ENCODE measurements around the gene C1orf159. TPM values are rescaled to one million over a fixed set of nuclear protein-coding genes. Genes with fewer than 3 reads are reported as not detected.
A peak's percentile ranks its signal among the peaks of the same experiment; 100 is the strongest.
"Not testable (repeated sequence)": the region's sequence is repeated elsewhere in the genome, so short reads cannot be mapped to it uniquely, and the experiment has no call there.

The C1orf159 gene
- total RNA-seq, 6 experiments from 2014 or later = 4.0 to 7.7 (median 6.4) TPM

DNA sequence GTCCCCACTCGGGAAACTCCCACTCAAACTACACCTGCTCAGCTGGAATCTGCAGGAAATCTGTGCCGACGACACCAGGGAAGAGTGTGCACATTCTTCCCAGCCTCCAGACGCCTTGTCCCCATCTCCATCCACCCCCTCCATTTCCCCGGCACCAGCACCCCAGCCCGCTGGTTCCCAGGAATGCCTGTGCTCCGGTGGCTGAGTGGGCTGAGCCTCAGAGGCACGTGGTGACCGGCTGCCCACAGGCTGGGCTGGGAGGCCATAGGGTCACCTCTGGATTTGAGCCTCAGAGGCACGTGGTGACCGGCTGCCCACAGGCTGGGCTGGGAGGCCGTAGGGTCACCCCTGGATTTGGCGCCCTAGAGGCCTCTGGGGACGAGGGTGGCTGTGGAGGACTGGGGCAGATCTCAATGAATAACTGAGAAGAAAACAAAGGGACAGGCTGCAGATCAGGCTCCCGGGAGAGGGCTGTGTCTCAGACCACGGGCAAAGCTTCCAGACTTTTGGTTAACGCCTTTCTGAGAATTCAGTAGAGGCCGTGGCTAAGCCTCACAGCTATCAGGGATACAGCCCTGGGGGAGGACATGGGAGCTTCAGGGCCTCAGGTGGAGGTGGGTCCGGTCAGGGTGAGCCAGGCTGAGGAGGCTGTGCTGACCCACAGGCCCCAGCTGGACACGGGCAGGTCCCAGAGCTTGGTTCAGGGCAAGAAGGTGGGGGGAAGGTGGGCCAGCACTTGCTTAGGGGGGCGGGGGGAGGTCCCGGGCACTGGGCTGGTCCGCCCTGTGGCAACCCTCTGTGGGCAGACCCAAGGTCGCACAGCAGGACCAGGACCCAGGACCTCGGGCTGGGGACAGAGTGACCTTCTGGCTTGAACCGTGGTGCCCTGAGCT, 40.5 kb upstream of the C1orf159 start:
- peaks cover 0 to 3% (median 0%) of the 10 kb centered on the region in 4 donors for H3K4me1 ChIP-seq
- no peaks in the 10 kb centered on the region for H3K9me3 ChIP-seq
- 66% methylated on average over 7 of the region's 26 CpGs for WGBS (ENCODE audit: insufficient coverage, low coverage, low lambda C conversion rate, missing lambda C conversion rate)
- no peaks in the 10 kb centered on the region for H3K36me3 ChIP-seq
- no peak overlapping the region for H3K4me3 ChIP-seq
- DNase-seq (no peak), ATAC-seq (no peak)
- H3K27ac ChIP-seq = no peak overlapping the region
- intact Hi-C loops (cut with DNase I) = no loop called here
- TF ChIP-seq CTCF (IDR thresholded peaks at IDR 0.05) (no peak), POLR2A (IDR thresholded peaks at IDR 0.05) (no peak)
- H3K27me3 ChIP-seq = no peaks in the 10 kb centered on the region

DNA sequence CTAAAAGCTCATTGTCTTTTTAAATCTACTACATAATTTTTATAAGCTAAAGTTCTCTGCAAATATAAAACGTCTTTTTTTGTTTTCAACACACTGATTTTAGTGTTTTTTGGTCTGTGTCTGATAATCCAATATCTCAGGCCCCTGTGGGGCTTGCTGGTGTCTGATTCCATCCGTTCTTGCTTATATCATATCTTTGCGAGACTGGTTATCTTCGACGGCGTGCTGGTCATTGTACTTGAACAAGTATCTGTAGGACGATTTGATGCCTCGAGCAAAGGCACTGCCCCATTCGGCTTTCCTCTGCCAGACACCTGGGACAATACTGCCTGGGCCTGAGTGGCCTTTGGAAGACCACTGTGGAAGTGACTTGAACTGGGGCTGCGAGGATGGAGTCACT, 39.4 kb upstream of the C1orf159 start:
- Histone ChIP-seq H3K4me1 (peaks cover 0 to 3% (median 0%) of the 10 kb centered on the region in 4 donors), H3K27me3 (no peaks in the 10 kb centered on the region), H3K27ac (no peak overlapping the region), H3K9me3 (no peaks in the 10 kb centered on the region), H3K4me3 (no peak overlapping the region), H3K36me3 (no peaks in the 10 kb centered on the region)
- intact Hi-C loops (cut with DNase I) = no loop called here
- no peak for TF ChIP-seq CTCF (IDR thresholded peaks at IDR 0.05)
- no peak for TF ChIP-seq POLR2A (IDR thresholded peaks at IDR 0.05)
- ATAC-seq = no peak
- no peak for DNase-seq
- WGBS (ENCODE audit: insufficient coverage, low coverage, low lambda C conversion rate, missing lambda C conversion rate) = 78% methylated on average over 7 of the region's 10 CpGs

GRCh38 chr1:1153874-1154273, 38.0 kb upstream of the C1orf159 start:
- H3K4me3 ChIP-seq = no peak overlapping the region
- DNase-seq = no peak
- ATAC-seq = peak; percentile 67 to 76 (median 71)
- no peaks in the 10 kb centered on the region for H3K27me3 ChIP-seq
- TF ChIP-seq CTCF (IDR thresholded peaks at IDR 0.05) (no peak), POLR2A (IDR thresholded peaks at IDR 0.05) (no peak)
- no peaks in the 10 kb centered on the region for H3K9me3 ChIP-seq
- H3K27ac ChIP-seq = no peak overlapping the region
- peaks cover 0 to 3% (median 0%) of the 10 kb centered on the region in 4 donors for H3K4me1 ChIP-seq
- 23% methylated on average over 4 of the region's 4 CpGs for WGBS (ENCODE audit: insufficient coverage, low coverage, low lambda C conversion rate, missing lambda C conversion rate)
- intact Hi-C loops (cut with DNase I) = no loop called here
- H3K36me3 ChIP-seq = no peaks in the 10 kb centered on the region

DNA sequence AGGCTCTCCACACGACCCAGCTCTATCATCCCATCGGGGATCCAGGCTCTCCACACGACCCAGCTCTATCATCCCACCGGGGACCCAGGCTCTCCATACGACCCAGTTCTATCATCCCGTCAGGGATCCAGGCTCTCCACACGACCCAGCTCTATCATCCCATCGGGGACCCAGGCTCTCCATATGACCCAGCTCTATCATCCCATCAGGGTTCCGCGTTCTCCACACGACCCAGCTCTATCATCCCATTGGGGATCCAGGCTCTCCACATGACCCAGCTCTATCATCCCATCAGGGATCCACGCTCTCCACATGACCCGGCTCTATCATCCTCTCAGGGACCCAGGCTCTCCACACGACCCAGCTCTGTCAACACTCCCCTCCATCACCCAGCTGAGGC, 37.3 kb upstream of the C1orf159 start:
- intact Hi-C loops (cut with DNase I); H3K36me3 ChIP-seq; H3K4me1 ChIP-seq; DNase-seq; H3K27ac ChIP-seq; H3K27me3 ChIP-seq; H3K4me3 ChIP-seq; H3K9me3 ChIP-seq; ATAC-seq: not testable (repeated sequence)
- WGBS (ENCODE audit: insufficient coverage, low coverage, low lambda C conversion rate, missing lambda C conversion rate) = 88% methylated on average over 10 of the region's 14 CpGs

GRCh38 chr1:1152431-1152830, 36.5 kb upstream of the C1orf159 start:
- H3K9me3 ChIP-seq; H3K4me1 ChIP-seq; intact Hi-C loops (cut with DNase I); H3K27me3 ChIP-seq; ATAC-seq; DNase-seq; H3K27ac ChIP-seq; H3K4me3 ChIP-seq; H3K36me3 ChIP-seq: not testable (repeated sequence)
- 85% methylated on average over 7 of the region's 13 CpGs for WGBS (ENCODE audit: insufficient coverage, low coverage, low lambda C conversion rate, missing lambda C conversion rate)

Measured in right lobe of liver (tissue), 6 donors.